OCI-LY1 (cell line): Measurements from ENCODE around the gene SERPINB8.

Experiments used
- EZH2 ChIP-seq: fragments of 200-600 bp; sonication (generic), shearing (Covaris generic); IDR thresholded peaks from 2 replicates; pipeline ENCODE4 v1.8.0; 2017; ENCODE audit warnings: borderline replicate concordance, mixed run types, mild to moderate bottlenecking, antibody characterized with exemption, low read length, moderate library complexity, mixed read lengths
- TF ChIP-seq, protein P1 (sequence below): fragments of 200-600 bp; sonication (generic), shearing (Covaris generic); IDR thresholded peaks from 2 replicates; pipeline ENCODE4 v1.5.1; 2017; ENCODE audit warnings: mild to moderate bottlenecking, antibody characterized with exemption, low read length, moderate library complexity, mixed read lengths

DNA sequence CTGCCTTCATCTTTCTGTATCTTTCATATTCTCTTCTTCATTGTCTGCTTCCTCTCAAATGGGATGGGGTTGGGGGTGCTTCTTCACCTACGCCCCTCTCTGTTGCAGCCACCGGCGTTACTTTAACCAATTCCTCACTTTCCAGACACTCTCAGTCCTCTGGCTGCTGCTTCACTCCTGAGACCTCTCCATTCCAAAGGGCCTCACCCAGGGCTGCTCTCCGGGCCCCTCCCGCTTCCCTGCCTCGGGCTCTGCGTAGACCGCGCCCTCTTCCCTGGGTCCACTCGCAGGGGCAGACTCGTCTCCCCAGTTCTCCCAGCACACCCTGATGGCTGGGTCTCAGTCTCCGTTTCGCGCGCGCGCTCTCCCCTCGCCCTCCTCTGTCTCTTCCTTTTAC, 926 bp downstream of the SERPINB8 start:
- TF ChIP-seq, protein P1, sequence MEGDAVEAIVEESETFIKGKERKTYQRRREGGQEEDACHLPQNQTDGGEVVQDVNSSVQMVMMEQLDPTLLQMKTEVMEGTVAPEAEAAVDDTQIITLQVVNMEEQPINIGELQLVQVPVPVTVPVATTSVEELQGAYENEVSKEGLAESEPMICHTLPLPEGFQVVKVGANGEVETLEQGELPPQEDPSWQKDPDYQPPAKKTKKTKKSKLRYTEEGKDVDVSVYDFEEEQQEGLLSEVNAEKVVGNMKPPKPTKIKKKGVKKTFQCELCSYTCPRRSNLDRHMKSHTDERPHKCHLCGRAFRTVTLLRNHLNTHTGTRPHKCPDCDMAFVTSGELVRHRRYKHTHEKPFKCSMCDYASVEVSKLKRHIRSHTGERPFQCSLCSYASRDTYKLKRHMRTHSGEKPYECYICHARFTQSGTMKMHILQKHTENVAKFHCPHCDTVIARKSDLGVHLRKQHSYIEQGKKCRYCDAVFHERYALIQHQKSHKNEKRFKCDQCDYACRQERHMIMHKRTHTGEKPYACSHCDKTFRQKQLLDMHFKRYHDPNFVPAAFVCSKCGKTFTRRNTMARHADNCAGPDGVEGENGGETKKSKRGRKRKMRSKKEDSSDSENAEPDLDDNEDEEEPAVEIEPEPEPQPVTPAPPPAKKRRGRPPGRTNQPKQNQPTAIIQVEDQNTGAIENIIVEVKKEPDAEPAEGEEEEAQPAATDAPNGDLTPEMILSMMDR = no peak
- no peak for TF ChIP-seq EZH2
